IMR-90 (cell line): Measurements from ENCODE around the gene RNF103. TPM values are rescaled to one million over a fixed set of nuclear protein-coding genes. Genes with fewer than 3 reads are reported as not detected.

Source experiments
- ATAC-seq: fragments of 200-7000 bp; cut with Tn5 transposase; 2 replicates; pipeline ENCODE4 v1.9.1; 2020; ENCODE audit warnings: low read depth, mild to moderate bottlenecking, moderate library complexity
- BruUV-seq: library from RNA; stranded (reverse); fragments of 400-500 nt; replicated peaks from 2 replicates; lab custom pipeline; 2021; lab: Mats Ljungman, UMichigan
- CTCF ChIA-PET: fragments of 300-600 bp; formaldehyde crosslinking; extraction: SDS; loops from one replicate; lab custom pipeline; 2021; ENCODE audit warnings: antibody characterized with exemption; lab: Yijun Ruan, JAX
- POLR2A ChIA-PET: fragments of 300-600 bp; sonication (Branson Sonifier 250); formaldehyde crosslinking; loops from one replicate; lab custom pipeline; 2022; ENCODE audit warnings: antibody characterized with exemption; ENCODE audit not compliant: unreplicated experiment; lab: Charles Lee
- DNase-seq: peaks from one replicate; pipeline ENCODE4 v3.0.0; 2013
- H2AFZ ChIP-seq: replicated peaks from 2 replicates; pipeline ENCODE3; 2013; ENCODE audit warnings: low read length, mild to moderate bottlenecking; ENCODE audit not compliant: poor library complexity
- H2AK5ac ChIP-seq: 2 replicates; pipeline ENCODE4 v1.6.1; 2013; ENCODE audit warnings: low read depth, low read length, inconsistent platforms
- H2AK9ac ChIP-seq: replicated peaks from 2 replicates; pipeline ENCODE3; 2013; ENCODE audit warnings: mild to moderate bottlenecking, low read depth, low read length, moderate library complexity; ENCODE audit not compliant: poor library complexity
- H2BK120ac ChIP-seq: 2 replicates; pipeline ENCODE4 v1.6.1; 2013; ENCODE audit warnings: low read depth, low read length, inconsistent platforms
- H2BK15ac ChIP-seq: 3 replicates; pipeline ENCODE4 v1.6.1; 2013; ENCODE audit warnings: low read depth, low read length, inconsistent platforms
- H2BK20ac ChIP-seq: 2 replicates; pipeline ENCODE4 v1.6.1; 2013; ENCODE audit warnings: low read depth, mild to moderate bottlenecking, inconsistent platforms, low read length, moderate library complexity
- H2BK5ac ChIP-seq: 2 replicates; pipeline ENCODE4 v1.6.1; 2013; ENCODE audit warnings: mild to moderate bottlenecking, low read depth, low read length, inconsistent platforms; ENCODE audit not compliant: poor library complexity, severe bottlenecking
- H3K14ac ChIP-seq: replicated peaks from 2 replicates; pipeline ENCODE4 v1.6.1; 2013; ENCODE audit warnings: low read depth, low read length, inconsistent platforms
- H3K18ac ChIP-seq: 2 replicates; pipeline ENCODE4 v1.6.1; 2013; ENCODE audit warnings: low read depth, low read length, control low read depth
- H3K23ac ChIP-seq: 2 replicates; pipeline ENCODE4 v1.6.1; 2013; ENCODE audit warnings: low read depth, low read length, inconsistent platforms
- H3K27ac ChIP-seq: 2 replicates; pipeline ENCODE4 v1.5.1; 2013; ENCODE audit warnings: mild to moderate bottlenecking, control low read depth, low read length; ENCODE audit not compliant: insufficient read depth
- H3K27me3 ChIP-seq: 2 replicates; pipeline ENCODE4 v1.6.1; 2013; ENCODE audit warnings: low read length; ENCODE audit not compliant: control insufficient read depth, insufficient read depth
- H3K36me3 ChIP-seq: 2 replicates; pipeline ENCODE4 v1.6.1; 2013; ENCODE audit warnings: low read length, mixed read lengths; ENCODE audit not compliant: control insufficient read depth, insufficient read depth
- H3K4ac ChIP-seq: 2 replicates; pipeline ENCODE4 v1.6.1; 2013; ENCODE audit warnings: low read depth, low read length, inconsistent platforms
- H3K4me1 ChIP-seq: 2 replicates; pipeline ENCODE4 v1.6.1; 2013; ENCODE audit warnings: low read length, mixed read lengths; ENCODE audit not compliant: control insufficient read depth, insufficient read depth
- H3K4me2 ChIP-seq: 2 replicates; pipeline ENCODE4 v1.6.1; 2013; ENCODE audit warnings: low read depth, mild to moderate bottlenecking, control low read depth, low read length, moderate library complexity
- H3K4me3 ChIP-seq: 2 replicates; pipeline ENCODE4 v1.5.1; 2013; ENCODE audit warnings: low read depth, mild to moderate bottlenecking, control low read depth, low read length, moderate library complexity; ENCODE audit not compliant: insufficient read depth
- H3K56ac ChIP-seq: 2 replicates; pipeline ENCODE4 v1.6.1; 2013; ENCODE audit warnings: low read length, inconsistent platforms; ENCODE audit not compliant: insufficient read depth; ENCODE audit errors: extremely low read depth
- H3K79me1 ChIP-seq, 2 experiments: 2 replicates each; pipeline ENCODE4 v1.6.1; 2013; ENCODE audit warnings: low read length in 2 of 2, inconsistent platforms in 1 of 2, low read depth in 1 of 2
- H3K9ac ChIP-seq: 2 replicates; pipeline ENCODE4 v1.6.1; 2013; ENCODE audit warnings: low read depth, low read length, control low read depth
- H3K9me1 ChIP-seq: 2 replicates; pipeline ENCODE4 v1.6.1; 2013; ENCODE audit warnings: low read length, inconsistent platforms; ENCODE audit not compliant: insufficient read depth
- H3K9me3 ChIP-seq: 2 replicates; pipeline ENCODE4 v1.6.1; 2013; ENCODE audit warnings: low read length; ENCODE audit not compliant: control insufficient read depth, insufficient read depth
- H4K20me1 ChIP-seq: 2 replicates; pipeline ENCODE4 v1.6.1; 2013; ENCODE audit warnings: low read length, inconsistent platforms; ENCODE audit not compliant: insufficient read depth
- H4K5ac ChIP-seq: 2 replicates; pipeline ENCODE4 v1.6.1; 2013; ENCODE audit warnings: mild to moderate bottlenecking, low read depth, low read length, control low read depth
- H4K8ac ChIP-seq, 2 experiments: 2 replicates each; pipeline ENCODE4 v1.6.1; 2013; ENCODE audit warnings: low read depth in 2 of 2, low read length in 2 of 2, control low read depth in 1 of 2, inconsistent platforms in 1 of 2
- H4K91ac ChIP-seq: 2 replicates; pipeline ENCODE4 v1.6.1; 2013; ENCODE audit warnings: low read depth, low read length, inconsistent platforms; ENCODE audit not compliant: insufficient read depth
- BHLHE40 ChIP-seq: fragments of 150-350 bp; IDR thresholded peaks from 2 replicates; pipeline ENCODE4 v1.6.1; 2016; ENCODE audit warnings: mild to moderate bottlenecking, low read depth, low read length
- CEBPB ChIP-seq: IDR thresholded peaks from 2 replicates; pipeline ENCODE4 v1.6.1; 2012; ENCODE audit warnings: low read depth, low read length, improper control_type of control experiment
- CHD1 ChIP-seq: IDR thresholded peaks from 2 replicates; pipeline ENCODE4 v1.6.1; 2012; ENCODE audit warnings: low read depth, low read length, improper control_type of control experiment
- FOS ChIP-seq: fragments of 150-350 bp; IDR thresholded peaks from 2 replicates; pipeline ENCODE4 v1.6.1; 2016; ENCODE audit warnings: low read depth, low read length
- MAFK ChIP-seq: IDR thresholded peaks from 2 replicates; pipeline ENCODE4 v1.6.1; 2012; ENCODE audit warnings: low read depth, low read length, improper control_type of control experiment
- MAZ ChIP-seq: IDR thresholded peaks from 2 replicates; pipeline ENCODE4 v1.6.1; 2012; ENCODE audit warnings: low read depth, mild to moderate bottlenecking, low read length, improper control_type of control experiment, moderate library complexity, borderline replicate concordance
- MXI1 ChIP-seq: IDR thresholded peaks from 2 replicates; pipeline ENCODE4 v1.6.1; 2012; ENCODE audit warnings: low read depth, mild to moderate bottlenecking, low read length, moderate library complexity, borderline replicate concordance
- NFE2L2 ChIP-seq: fragments of 150-350 bp; IDR thresholded peaks from 2 replicates; pipeline ENCODE4 v1.6.1; 2016; ENCODE audit warnings: low read depth, mild to moderate bottlenecking, low read length
- POLR2A ChIP-seq: IDR thresholded peaks from 2 replicates; pipeline ENCODE4 v1.6.1; 2012; ENCODE audit warnings: mild to moderate bottlenecking, low read depth, low read length
- RAD21 ChIP-seq: IDR thresholded peaks from 2 replicates; pipeline ENCODE4 v1.6.1; 2012; ENCODE audit warnings: low read length, improper control_type of control experiment
- RCOR1 ChIP-seq: IDR thresholded peaks from 2 replicates; pipeline ENCODE4 v1.6.1; 2012; ENCODE audit warnings: mild to moderate bottlenecking, low read length, improper control_type of control experiment; ENCODE audit not compliant: insufficient replicate concordance
- RFX5 ChIP-seq: IDR thresholded peaks from 2 replicates; pipeline ENCODE4 v1.8.0; 2012; ENCODE audit warnings: low read depth, mild to moderate bottlenecking, low read length, moderate library complexity
- SMC3 ChIP-seq: fragments of 150-350 bp; IDR thresholded peaks from 2 replicates; pipeline ENCODE4 v1.6.1; 2016; ENCODE audit warnings: low read depth, mild to moderate bottlenecking, antibody characterized with exemption, low read length, moderate library complexity
- dilution Hi-C: fragments of 300-500 bp; cut with HindIII; formaldehyde crosslinking; loops from one replicate; pipeline ENCODE4 v1.14.3; 2018; ENCODE audit warnings: low sequenced_read_pairs; ENCODE audit not compliant: unreplicated experiment
- in situ Hi-C: fragments of 300-500 bp; cut with MboI; formaldehyde crosslinking; loops from 3 replicates; pipeline ENCODE4 v1.14.3; 2019; ENCODE audit warnings: low sequenced_read_pairs, inconsistent platforms, mixed read lengths
- intact Hi-C: fragments of 100-400 bp; cut with micrococcal nuclease; formaldehyde crosslinking; loops from 2 replicates; pipeline ENCODE4 v1.10.0; 2022
- polyA plus RNA-seq, 3 experiments: library from polyadenylated mRNA; depleted of rRNA; stranded (reverse); fragments of >200 nt; gene quantifications; 2 replicates each; pipeline ENCODE4 v1.2.3, GENCODE V29; 2012; ENCODE audit warnings: low replicate concordance in 1 of 3
- total RNA-seq: library from RNA; depleted of rRNA; stranded (reverse); fragments of >200 nt; gene quantifications from 2 replicates; pipeline ENCODE4 v1.2.3, GENCODE V29; 2012
- TF ChIP-seq, protein P1 (sequence below): fragments of 150-350 bp; IDR thresholded peaks from 2 replicates; pipeline ENCODE4 v1.6.1; 2017; ENCODE audit warnings: mild to moderate bottlenecking, antibody characterized with exemption, low read length, low read depth
- TF ChIP-seq, protein P2 (sequence below): fragments of 150-350 bp; IDR thresholded peaks from 2 replicates; pipeline ENCODE4 v1.6.1; 2016; ENCODE audit warnings: low read depth, mild to moderate bottlenecking, low read length, moderate library complexity, borderline replicate concordance
- TF ChIP-seq, protein P3 (sequence below): conservative IDR thresholded peaks from 2 replicates; pipeline ENCODE4 v1.5.1; 2012; ENCODE audit warnings: mild to moderate bottlenecking, low read depth, low read length, improper control_type of control experiment

The RNF103 gene
- total and polyA plus RNA-seq, 2 of the 4 experiments (the other 2 are of a cell fraction), result 5.6 to 7.2 TPM

DNA sequence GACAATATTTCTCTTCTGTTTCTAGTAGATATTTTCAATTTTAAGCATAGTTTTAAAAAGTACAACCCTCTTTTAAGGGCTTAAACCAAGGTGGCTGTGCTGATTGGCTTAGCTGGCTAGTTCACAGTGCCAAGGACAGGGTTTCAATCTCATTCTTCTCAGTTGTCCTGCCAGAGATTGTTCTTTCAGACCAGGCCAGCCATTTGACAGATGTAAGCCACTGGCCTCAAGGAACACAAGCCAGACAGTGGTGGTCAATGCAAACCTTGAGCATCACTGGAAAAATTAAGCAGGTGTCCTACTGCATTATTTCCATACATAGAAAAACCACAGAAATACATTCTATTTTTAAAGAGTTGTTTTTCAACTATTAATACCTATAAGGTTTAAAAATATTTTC, 5.9 kb downstream of the RNF103 start:
- in situ Hi-C loops (no loop called here), dilution Hi-C loops (no loop called here), intact Hi-C loops (no loop called here)
- H2AK5ac ChIP-seq, result no peak overlapping the region
- no peak overlapping the region for H3K14ac ChIP-seq
- no peak overlapping the region for H3K4ac ChIP-seq
- no peak overlapping the region for H3K4me2 ChIP-seq
- H3K56ac ChIP-seq, result no peak overlapping the region
- no peak overlapping the region for H2BK20ac ChIP-seq
- no peak overlapping the region for H4K91ac ChIP-seq
- ATAC-seq (no peak), DNase-seq (no peak)
- H3K9ac ChIP-seq, result no peak overlapping the region
- H4K20me1 ChIP-seq, result no peaks in the 10 kb centered on the region; the same call in 1 of the 2 replicates
- no peak overlapping the region for H2BK5ac ChIP-seq
- H3K36me3 ChIP-seq, result peaks cover 2% of the 10 kb centered on the region
- no peaks in the 10 kb centered on the region; the same call in 1 of the 2 replicates for H3K9me1 ChIP-seq
- no peaks in the 10 kb centered on the region for H3K9me3 ChIP-seq
- no peak overlapping the region for H3K27ac ChIP-seq
- peaks cover 4 to 13% of the 10 kb centered on the region in 2 experiments; a peak in 3 of 4 replicates for H3K79me1 ChIP-seq
- no peak overlapping the region for H2AFZ ChIP-seq
- no peak overlapping the region for H2AK9ac ChIP-seq
- BruUV-seq, result no TSS peak
- H3K18ac ChIP-seq, result no peak overlapping the region
- H4K5ac ChIP-seq, result no peak overlapping the region
- ChIA-PET CTCF (no interaction called here), POLR2A (no interaction called here)
- no peak overlapping the region for H3K4me3 ChIP-seq
- no peaks in the 10 kb centered on the region for H3K4me1 ChIP-seq
- H4K8ac ChIP-seq, result no peak overlapping the region
- no peak overlapping the region for H2BK15ac ChIP-seq
- no peak overlapping the region for H3K23ac ChIP-seq
- TF ChIP-seq, protein P1, sequence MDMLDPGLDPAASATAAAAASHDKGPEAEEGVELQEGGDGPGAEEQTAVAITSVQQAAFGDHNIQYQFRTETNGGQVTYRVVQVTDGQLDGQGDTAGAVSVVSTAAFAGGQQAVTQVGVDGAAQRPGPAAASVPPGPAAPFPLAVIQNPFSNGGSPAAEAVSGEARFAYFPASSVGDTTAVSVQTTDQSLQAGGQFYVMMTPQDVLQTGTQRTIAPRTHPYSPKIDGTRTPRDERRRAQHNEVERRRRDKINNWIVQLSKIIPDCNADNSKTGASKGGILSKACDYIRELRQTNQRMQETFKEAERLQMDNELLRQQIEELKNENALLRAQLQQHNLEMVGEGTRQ, result no peak
- no peak for TF ChIP-seq CHD1
- TF ChIP-seq RCOR1, result no peak
- TF ChIP-seq RFX5, result no peak
- TF ChIP-seq FOS, result no peak
- no peak for TF ChIP-seq SMC3
- TF ChIP-seq RAD21, result no peak
- TF ChIP-seq, protein P2, sequence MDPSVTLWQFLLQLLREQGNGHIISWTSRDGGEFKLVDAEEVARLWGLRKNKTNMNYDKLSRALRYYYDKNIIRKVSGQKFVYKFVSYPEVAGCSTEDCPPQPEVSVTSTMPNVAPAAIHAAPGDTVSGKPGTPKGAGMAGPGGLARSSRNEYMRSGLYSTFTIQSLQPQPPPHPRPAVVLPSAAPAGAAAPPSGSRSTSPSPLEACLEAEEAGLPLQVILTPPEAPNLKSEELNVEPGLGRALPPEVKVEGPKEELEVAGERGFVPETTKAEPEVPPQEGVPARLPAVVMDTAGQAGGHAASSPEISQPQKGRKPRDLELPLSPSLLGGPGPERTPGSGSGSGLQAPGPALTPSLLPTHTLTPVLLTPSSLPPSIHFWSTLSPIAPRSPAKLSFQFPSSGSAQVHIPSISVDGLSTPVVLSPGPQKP, result no peak
- no peak for TF ChIP-seq NFE2L2
- TF ChIP-seq CEBPB, result no peak
- TF ChIP-seq, protein P3, sequence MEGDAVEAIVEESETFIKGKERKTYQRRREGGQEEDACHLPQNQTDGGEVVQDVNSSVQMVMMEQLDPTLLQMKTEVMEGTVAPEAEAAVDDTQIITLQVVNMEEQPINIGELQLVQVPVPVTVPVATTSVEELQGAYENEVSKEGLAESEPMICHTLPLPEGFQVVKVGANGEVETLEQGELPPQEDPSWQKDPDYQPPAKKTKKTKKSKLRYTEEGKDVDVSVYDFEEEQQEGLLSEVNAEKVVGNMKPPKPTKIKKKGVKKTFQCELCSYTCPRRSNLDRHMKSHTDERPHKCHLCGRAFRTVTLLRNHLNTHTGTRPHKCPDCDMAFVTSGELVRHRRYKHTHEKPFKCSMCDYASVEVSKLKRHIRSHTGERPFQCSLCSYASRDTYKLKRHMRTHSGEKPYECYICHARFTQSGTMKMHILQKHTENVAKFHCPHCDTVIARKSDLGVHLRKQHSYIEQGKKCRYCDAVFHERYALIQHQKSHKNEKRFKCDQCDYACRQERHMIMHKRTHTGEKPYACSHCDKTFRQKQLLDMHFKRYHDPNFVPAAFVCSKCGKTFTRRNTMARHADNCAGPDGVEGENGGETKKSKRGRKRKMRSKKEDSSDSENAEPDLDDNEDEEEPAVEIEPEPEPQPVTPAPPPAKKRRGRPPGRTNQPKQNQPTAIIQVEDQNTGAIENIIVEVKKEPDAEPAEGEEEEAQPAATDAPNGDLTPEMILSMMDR, result no peak
- no peak for TF ChIP-seq MAFK
- TF ChIP-seq MXI1, result no peak
- TF ChIP-seq BHLHE40, result no peak
- no peak for TF ChIP-seq MAZ
- TF ChIP-seq POLR2A, result no peak
- no peak overlapping the region for H2BK120ac ChIP-seq
- no peaks in the 10 kb centered on the region for H3K27me3 ChIP-seq
